ENCODE data around the gene NAV1. TPM values are rescaled to one million over a fixed set of nuclear protein-coding genes. Genes with fewer than 3 reads are reported as not detected.

The NAV1 gene
- total and polyA plus RNA-seq, 2 donors (not counting 3 experiments of a cell fraction or from before 2014, with no cell fraction given) = 19.9 to 138 TPM

DNA sequence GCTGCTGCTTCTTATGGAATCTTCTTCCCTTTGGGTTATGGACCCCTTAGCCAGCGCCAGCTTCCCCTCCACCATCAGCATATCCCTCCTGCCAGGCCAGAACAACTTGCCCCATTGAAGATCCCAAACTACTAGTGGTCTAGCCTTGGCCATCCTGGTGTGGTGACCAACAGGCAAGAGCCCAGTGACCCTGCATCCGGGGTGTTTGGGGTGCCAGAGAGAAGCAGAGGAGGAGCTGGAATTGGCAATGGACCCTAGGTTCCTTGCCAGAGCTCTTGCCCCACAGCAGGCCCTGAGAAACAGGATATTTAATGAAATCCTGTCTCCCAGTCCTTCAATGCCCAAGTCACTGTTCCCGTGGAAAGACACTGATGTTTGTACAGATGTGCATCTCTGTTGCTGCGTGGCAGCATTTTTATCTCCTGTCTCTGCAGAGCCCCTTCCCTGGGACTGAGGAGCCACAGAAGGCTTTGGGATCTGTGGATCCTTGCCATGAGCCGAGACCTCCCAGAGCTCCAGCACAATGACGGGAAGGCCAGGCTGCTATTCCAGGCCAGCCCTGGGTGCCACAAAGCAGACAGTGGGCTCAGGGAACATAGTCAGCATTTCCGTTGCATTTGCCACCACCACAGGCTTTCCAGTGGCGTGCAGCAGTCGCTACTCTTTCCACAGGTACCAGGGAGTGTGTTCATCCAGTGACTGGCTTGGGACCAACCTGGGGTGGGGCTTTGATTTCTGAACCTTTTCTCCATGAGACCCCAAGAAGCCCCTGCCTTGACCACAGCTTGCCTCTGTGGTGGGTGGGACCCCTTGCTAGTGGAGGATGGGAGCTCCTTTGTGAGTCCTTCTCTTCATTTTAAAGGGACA lies 21.6 kb downstream of the NAV1 start:
- no peaks in the 10 kb centered on the region for H3K27me3 ChIP-seq (ENCODE audit: control insufficient read depth in 2 of 2, insufficient read depth in 2 of 2, low read length in 2 of 2)
- H3K79me2 ChIP-seq (ENCODE audit: control insufficient read depth, insufficient read depth, low read length) = peaks cover 93% of the 10 kb centered on the region
- DNase-seq (ENCODE audit: low read depth, low spot score) (no peak), FAIRE-seq (no peak)
- dilution Hi-C loops (cut with MboI; ENCODE audit: extremely low pct_ligation_motif_present, low sequenced_read_pairs) = loop anchor here (25.0 kb wide), 1 partner anchor 152 kb away; no protein-coding TSS in a partner anchor
- H3K4me1 ChIP-seq (ENCODE audit: control insufficient read depth, extremely low read depth, insufficient read depth, low read length) = peaks cover 41% of the 10 kb centered on the region
- H3K9ac ChIP-seq (replicated peaks; ENCODE audit: extremely low read depth, insufficient read depth, low read length) = no peak overlapping the region
- no peak overlapping the region for H3K4me3 ChIP-seq (replicated peaks in 1 of 3; ENCODE audit: insufficient read depth in 1 of 3, low read depth in 1 of 3, low read length in 3 of 3)
- no peaks in the 10 kb centered on the region for H3K9me1 ChIP-seq (replicated peaks; ENCODE audit: control insufficient read depth, extremely low read depth, insufficient read depth, low read length)
- BruUV-seq (replicated peaks) = no TSS peak
- ChIA-PET CTCF (interaction anchor here (0.6 to 10.8 kb wide), 40 partner anchors 8 to 289 kb away, joined by 3 to 236 read pairs (median 5); no protein-coding TSS in a partner anchor), POLR2A (no interaction called here)
- H3K27ac ChIP-seq (ENCODE audit: insufficient read depth, low read depth, low read length) = no peak overlapping the region
- TF ChIP-seq, protein P1, sequence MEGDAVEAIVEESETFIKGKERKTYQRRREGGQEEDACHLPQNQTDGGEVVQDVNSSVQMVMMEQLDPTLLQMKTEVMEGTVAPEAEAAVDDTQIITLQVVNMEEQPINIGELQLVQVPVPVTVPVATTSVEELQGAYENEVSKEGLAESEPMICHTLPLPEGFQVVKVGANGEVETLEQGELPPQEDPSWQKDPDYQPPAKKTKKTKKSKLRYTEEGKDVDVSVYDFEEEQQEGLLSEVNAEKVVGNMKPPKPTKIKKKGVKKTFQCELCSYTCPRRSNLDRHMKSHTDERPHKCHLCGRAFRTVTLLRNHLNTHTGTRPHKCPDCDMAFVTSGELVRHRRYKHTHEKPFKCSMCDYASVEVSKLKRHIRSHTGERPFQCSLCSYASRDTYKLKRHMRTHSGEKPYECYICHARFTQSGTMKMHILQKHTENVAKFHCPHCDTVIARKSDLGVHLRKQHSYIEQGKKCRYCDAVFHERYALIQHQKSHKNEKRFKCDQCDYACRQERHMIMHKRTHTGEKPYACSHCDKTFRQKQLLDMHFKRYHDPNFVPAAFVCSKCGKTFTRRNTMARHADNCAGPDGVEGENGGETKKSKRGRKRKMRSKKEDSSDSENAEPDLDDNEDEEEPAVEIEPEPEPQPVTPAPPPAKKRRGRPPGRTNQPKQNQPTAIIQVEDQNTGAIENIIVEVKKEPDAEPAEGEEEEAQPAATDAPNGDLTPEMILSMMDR (IDR thresholded peaks at IDR 0.05; ENCODE audit: extremely low read depth in 1 of 2, insufficient read depth in 1 of 2, low read depth in 1 of 2, low read length in 2 of 2) = no peak
- TF ChIP-seq, protein P2, sequence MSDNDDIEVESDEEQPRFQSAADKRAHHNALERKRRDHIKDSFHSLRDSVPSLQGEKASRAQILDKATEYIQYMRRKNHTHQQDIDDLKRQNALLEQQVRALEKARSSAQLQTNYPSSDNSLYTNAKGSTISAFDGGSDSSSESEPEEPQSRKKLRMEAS (IDR thresholded peaks at IDR 0.05; ENCODE audit: insufficient read depth, insufficient read length) = no peak
- TF ChIP-seq JUN (IDR thresholded peaks at IDR 0.05; ENCODE audit: borderline replicate concordance, insufficient read depth, insufficient read length, low read depth) (no peak), MYC (IDR thresholded peaks at IDR 0.05; ENCODE audit: low read depth, low read length) (no peak), POLR2AphosphoS5 (IDR thresholded peaks at IDR 0.05; ENCODE audit: insufficient read depth, low read depth, low read length) (no peak), POLR2A (IDR thresholded peaks at IDR 0.05; ENCODE audit: low read depth, low read length) (no peak), EZH2 (IDR thresholded peaks at IDR 0.05; ENCODE audit: borderline replicate concordance, low read depth, low read length, severe bottlenecking) (no peak), GATA2 (IDR thresholded peaks at IDR 0.05; ENCODE audit: insufficient read depth, insufficient read length, low read depth, low read length) (no peak), FOS (IDR thresholded peaks at IDR 0.05; ENCODE audit: borderline replicate concordance, insufficient read depth, low read length) (no peak)
- no peak overlapping the region for H3K4me2 ChIP-seq (ENCODE audit: insufficient read depth, low read length)
- peaks cover 0 to 2% of the 10 kb centered on the region in 2 experiments for H3K36me3 ChIP-seq (ENCODE audit: control insufficient read depth in 2 of 2, extremely low read depth in 1 of 2, insufficient read depth in 2 of 2, low read length in 2 of 2)
- H2AFZ ChIP-seq (ENCODE audit: low read depth, low read length) = no peak overlapping the region
- H3K9me3 ChIP-seq (replicated peaks; ENCODE audit: control insufficient read depth, insufficient read depth, low read length) = no peaks in the 10 kb centered on the region
- intact Hi-C loops (cut with micrococcal nuclease) = no loop called here
- no peaks in the 10 kb centered on the region for H4K20me1 ChIP-seq (replicated peaks; ENCODE audit: control insufficient read depth, extremely low read depth, insufficient read depth, low read length)
